Measurements from ENCODE around the gene DAPK2.
A peak's percentile ranks its signal among the peaks of the same experiment; 100 is the strongest.

DAPK2 gene

DNA sequence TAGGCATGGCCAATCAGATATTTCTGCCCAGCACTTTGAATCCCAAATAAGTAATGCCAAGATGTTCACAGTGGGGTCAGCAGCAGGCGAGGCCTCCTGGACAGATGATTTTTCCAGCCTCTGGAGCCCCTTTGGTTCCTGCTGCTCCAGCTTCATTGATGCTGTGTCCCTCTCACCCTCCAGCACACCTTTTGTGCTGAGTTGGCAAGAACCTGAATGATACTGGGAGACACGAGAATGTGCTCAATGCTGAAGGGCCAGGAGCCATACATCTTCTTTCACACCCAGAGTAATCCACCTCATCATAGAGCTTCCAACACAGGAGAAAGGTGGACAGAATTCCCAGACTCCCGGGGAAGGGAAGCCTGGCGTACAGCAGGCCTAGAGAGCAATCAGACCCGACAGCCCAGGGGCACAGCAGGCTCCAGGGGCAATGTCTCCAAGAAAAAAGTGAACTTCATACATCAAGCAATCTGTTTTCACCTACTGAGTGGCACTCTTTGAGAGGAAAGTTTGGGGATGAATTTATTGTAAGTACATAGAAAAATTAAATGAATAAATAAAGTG, 6.7 kb upstream of the DAPK2 start:
- DNase-seq, result no peak

DNA sequence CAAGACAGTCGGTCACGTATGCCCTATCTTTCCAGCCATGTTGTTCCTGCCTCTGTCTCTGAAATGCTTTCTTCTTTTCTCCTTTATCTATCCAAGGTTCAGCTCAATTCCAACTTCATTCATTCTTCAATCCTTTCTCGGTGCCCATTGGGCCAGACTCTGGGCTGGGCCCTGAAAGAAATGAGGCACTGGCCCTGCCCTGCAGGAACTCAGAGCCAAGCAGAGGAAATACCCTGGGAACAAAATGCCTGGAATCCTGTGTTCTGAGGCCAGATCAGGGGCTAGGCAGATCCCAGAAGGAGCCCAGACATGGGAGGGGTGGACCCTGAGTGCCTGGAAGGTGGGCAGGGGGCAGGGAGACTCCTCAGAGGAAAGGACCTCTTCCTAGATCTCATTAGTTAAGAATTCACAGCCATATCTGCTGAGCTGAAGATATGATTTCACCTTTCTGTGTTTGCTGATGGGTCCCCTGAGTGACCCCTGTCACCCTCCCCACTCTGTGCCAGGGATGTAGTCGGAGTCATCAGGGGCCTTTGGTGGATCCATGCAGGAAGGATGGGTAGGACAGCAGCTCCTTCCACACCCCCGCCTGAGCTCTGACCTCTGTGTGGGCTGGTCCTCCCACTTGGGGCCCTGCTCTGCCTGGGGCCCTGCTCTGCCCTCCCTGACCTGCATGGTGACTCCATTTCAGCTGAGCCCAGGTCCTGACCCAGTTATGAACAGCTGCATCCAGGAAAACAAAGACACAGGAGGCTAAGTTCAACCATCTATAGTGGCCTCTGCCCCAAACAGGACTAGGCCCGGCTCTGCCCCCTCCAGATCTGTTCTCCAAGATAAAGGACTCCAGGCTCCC, 5.3 kb upstream of the DAPK2 start:
- DNase-seq, result no peak

DNA sequence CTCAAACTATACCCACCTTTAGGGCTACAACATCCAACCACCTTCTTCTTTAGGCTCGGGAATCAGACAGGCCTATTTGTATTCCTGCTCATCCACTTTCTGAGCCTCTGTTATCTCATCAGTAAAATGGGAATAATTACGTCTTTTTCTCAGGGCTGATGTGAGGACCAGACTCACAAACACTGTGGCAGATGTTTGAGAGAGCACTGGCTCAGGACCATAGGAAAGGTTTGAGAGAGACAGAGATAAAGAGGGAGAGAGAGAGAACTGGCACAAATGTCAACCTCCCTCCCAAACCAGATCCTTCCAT, 4.8 kb upstream of the DAPK2 start:
- DNase-seq, result no peak

DNA sequence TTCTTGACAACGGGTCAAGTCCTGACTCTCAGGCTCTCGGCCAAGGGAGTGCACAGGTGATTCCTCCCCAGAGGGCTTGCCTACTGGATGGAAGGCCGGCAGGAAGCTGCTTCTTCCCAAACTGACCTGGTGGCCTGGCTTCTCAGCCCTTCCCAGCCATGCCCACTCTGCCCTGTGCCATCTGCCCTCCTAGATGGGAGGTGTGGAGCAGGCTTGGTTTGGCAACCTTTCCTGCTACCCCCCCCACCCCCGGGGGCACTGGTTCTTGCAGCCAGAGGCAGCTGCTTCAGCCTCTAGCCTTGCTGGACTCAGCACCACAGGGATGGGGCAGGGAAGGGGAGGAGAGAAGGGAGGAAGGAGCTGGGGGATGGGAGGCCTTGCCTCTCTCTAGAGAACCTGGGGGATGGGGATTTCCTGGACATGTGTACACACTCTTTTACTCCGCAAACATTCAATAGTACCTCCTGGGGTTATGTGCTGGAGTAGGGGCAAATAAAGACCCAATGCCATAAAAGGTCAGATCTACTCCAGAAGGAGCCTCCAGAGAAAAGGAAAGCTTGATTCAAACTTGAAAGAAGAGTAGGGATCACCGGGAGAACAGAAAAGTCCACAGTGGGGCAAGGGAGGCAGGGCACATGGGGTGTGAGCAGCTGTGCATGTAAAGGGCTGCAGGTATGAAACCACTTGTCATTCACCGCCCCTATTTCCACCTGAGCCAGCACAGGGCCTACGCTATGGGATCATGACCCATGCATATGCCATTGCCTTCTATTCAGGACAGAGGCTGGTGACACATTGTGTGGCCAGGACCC, 4.2 kb upstream of the DAPK2 start:
- DNase-seq, result peak; percentile 73

DNA sequence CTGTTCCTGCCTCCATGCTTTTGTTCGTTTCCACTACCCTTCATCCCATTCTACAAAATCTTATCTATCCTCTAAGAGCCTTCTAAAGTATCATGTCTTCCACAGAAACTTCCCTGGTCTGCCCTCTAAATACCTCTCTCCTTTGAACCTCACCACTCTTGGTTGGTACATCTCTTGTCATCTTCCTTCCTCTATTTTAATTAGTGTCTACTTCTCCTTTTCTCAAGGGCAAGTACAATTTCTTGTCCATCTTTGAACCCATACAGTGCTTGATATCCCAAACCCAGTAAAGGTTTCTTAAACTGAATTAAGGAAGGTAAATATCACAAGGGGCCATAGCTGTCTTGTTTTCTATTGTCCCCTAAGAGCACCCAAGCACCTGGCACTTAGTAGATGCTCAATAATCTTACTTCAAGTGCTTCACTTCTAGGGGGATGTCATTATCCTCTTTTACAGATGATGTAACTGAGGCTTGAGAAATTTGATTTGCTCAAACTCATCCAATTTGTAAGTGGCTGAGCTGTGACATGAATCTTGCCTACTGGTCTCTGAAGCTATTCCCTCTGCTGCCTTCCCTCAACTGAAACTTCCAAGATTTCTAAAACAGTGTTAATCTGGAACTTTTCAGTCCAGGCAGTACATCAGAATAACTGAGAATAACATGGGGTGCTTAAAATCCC, 2.6 kb upstream of the DAPK2 start:
- no peak for DNase-seq

DNA sequence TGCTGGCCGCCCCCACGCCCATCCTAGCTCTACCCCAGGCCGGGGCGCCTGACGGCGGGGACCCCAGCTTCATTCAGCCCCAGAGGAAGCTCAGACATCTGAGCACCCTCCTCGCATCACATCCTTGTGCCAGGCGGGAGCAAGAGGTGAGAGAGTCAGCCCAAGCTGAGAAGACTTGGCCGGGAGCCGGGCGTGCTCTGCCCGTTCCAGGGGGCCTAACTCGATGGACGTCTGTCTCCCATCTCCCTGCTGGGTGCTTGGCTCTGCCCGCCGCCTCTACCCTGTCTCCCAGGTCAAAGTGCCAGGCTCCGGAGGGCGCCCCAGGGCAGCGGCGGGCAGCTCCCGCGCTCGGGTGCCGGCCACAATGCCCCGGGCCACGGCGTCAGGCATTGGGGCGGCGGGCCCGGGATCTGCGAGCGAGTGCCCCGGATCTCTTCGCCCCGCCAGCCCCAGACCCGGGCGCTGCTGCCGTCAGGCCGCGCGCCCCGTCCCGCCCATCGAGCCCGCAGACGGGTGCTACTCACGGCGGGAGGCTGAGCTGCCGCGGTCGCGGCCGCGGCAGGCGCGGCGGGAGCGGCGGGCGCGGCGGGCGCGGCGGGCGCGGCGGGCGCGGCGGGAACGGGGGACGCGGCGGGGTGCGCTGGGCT, 388 bp downstream of the DAPK2 start:
- no peak for DNase-seq

DNA sequence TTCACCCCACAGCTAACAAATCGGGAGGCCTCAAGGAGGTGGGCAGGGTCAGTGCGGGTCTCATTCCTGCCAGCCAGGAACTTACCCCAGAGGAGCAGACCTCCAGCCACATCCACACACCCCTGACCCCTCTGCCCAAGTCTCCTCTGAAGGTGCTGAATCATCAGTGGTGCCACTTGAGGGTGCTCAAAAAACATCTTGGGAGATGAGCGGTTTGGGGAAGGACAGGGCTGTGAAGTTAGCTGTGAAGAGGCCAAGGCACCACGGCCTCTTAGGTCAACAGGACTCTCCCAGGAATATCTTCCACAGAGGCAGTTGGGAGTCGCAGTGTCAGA, 1.2 kb downstream of the DAPK2 start:
- no peak for DNase-seq

DNA sequence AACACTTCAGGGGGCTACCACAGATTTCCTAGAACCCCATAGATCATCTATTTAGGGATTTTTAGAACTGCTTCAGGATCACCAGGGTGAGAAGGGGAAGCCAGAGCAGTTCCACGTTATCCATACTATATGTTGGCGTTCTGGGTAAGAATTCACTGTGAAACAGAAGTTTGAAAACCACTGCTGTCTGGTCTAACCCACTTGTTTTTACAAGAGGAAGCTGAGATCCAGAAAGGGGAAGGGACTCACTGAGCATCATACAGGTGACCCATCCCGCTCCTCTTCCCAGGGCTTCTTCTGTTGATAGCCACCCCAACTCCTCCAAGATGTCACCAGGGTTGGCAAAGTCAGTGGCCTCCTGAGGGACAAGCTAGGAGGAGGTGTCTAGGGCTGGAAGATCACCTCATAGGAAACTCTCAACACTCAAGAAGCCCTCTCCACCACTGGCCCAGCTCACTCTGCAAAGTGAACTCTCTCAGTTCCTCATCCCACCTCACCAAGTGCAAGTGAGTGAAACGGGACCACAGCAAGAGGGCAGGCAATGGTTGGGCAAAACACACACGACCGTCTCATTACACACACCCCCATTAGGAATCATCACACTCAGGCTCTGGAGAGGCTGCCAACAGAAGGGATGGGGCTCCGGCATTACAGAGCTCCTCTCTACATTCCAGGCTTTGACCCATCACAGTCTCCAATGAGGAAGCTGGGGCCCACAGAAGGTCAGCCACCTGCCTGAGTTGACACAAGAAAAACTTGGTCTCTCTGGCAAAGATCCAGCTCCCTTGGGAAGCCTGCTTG, 1.8 kb downstream of the DAPK2 start:
- DNase-seq, result no peak

DNA sequence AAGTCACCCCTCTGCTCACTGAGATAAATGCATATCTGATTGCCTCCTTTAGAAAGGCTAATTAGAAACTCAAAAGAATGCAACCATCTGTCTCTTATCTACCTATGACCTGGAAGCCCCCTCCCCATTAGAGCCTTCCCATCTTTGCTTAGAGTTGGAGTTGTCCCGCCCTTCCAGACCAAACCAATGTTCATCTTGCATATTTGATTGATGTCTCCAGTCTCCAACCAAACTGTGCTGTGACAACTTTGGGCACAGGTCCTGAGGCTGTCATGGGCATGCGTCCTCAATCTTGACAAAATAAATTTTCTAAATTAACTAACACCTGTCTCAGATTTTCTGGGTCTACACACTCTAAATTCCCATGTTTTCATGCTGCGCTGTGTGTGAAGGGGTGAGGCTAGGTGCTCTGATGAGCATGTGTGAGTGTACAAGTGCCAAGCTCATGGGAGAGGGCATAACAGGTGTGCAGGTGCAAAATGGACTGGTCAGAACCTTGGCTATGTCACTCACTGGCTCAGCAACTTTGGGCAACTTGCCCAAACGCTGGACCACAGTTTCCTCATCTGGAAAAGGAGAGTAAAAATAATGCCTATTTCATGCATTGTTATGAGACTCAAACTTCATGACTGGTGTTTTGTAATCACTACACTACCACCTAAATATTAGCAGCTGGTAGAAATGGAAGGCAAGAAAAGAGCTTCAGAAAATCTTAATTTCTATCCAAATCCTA, 7.2 kb downstream of the DAPK2 start:
- DNase-seq, result no peak

DNA sequence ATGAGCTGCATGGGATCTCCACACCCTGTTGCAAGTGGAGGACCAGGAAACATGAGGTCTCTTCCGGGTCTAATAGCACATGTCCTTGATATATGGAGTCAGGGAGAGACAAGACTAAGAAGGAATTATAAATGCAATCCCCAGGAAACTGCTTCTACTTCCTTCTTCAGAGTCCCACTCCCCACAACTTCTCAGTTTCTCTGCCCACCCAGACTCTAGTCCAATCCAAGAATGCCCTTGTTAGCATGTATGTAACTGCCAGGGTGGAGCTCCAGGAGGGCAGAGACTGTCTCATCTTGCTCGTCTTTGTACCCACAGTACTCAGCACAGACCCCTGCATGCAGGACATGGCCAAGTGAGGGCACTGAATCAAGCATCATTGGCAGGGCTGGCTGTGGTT, 8.3 kb downstream of the DAPK2 start:
- DNase-seq, result no peak

DNA sequence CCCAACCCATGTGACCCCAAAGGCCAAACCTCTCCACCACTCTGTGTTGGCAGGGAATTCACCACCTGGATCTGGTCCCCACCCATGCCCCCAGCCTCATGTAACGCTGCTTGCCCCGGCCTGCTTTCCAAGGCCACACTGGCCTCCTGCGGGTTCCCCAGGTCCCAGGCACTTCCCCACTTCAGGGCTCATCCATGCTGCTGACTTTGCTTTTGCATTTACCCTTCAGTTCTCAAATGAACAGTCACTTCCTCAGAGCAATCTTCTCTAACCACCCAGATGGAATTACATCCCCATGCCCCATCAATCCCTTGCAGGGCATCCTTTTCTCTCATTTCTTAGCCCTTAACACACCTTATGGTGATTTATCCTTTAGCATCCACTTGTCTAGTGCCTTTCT, 9.2 kb downstream of the DAPK2 start:
- no peak for DNase-seq

DNA sequence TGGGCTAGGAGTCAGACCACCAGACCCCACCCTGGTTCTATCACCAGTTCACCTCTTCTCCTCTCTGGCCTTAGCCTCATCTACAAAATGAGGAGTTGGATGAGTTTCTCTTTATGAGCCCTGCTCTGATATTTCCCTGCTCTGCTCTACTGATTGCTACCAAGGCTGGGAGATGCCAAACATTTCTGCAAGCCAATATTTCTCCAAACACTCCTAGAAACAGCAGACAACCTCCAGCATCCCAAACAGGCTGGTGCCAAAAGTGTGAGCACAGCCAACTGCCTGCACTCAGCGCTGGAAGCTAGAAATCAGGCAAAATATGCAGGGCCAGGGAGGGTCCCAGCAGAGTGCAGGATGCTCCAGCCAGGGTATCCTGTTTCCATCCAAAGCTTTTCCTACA, 10.8 kb downstream of the DAPK2 start:
- no peak for DNase-seq

DNA sequence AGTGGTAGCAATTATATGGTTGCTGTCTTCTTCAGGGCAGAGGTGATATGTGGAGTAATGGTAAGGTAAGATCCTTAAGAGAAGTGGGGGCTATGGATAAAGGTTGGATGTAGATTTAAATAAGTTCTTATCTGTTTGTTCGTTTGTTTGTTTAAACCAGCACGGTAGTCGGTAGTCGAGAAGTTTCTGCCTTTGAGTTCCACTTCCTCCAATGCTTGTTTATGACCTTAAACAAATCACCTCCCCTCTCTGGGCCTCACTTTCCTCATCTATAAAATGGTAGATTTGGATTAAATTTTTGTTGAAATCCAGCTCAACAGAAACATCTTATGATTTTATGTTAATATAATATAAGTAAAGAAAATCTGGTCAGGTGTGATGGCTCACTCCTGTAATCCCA, 11.8 kb downstream of the DAPK2 start:
- DNase-seq, result no peak

DNA sequence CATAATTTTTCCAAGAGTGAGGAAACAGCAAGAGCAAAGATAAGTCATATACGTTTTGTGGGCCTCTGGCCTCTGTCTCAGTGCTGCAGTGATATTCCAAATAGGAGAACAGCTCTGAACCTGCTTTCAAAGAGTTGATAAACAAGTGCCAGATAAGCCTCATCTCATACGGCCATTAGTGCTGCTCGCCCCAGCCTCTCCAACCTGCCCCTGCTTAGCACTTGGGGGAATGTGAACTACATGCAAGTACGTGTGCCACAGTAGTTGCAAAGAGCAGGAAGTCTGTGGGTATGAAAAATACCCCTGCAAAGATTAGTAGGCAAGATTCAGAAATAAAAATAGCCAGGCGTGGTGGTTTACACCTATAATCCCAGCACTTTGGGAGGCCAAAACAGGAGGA, 14.0 kb downstream of the DAPK2 start:
- no peak for DNase-seq

DNA sequence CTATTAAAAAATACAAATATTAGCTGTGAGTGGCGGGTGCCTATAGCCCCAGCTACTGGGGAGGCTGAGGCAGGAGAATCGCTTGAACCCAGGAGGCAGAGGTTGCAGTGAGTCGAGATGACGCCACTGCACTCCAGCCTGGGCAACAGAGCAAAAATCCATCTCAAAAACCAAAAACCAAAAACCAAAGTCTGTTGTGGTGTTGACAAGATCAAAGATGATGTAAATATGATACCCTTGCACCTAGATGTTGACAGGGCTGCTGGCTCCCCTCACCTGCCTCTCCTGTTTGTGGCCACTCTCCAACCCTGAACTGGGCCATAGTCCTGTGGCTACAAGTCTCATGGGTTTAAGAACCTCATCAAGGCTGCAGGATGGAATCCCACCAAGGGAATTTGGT, 16.2 kb downstream of the DAPK2 start:
- no peak for DNase-seq

DNA sequence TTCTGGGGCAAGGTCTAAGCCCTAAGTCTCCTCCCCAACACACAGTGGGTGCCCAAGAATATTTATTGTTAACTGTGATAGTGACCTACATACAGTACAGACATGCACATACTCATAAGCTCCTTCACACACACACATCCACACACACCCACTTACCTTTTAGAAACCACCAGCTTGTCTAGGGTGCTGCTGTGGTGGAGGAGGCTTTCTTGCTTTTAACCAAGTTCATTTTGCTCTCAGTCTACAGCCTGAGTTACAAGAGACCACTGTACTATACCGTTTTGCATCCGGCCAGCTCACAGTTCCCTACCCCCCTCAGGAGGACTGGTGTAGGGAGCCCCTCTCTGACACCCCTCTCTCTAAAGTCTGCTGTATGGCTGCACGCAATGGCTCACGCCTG, 16.7 kb downstream of the DAPK2 start:
- DNase-seq, result no peak

DNA sequence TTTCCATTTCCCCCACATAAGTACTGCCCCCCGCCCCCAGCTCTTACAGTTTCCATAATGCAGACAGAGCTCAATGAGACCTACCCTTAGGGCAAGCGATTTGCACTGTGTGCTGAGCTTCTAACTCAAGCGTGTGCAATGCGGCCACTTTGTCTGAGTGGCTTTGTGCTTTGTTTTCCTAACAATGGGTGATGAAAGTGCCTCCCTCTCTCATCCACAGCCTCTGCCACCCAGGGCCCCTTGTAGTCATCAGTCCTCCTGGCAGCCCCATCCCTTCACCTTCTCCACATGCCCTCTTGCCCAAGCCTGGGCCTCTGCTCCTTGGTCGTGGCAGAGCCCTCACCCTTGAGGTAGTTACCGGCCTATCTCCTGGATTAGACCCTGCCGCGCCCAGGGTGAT, 17.2 kb downstream of the DAPK2 start:
- no peak for DNase-seq

DNA sequence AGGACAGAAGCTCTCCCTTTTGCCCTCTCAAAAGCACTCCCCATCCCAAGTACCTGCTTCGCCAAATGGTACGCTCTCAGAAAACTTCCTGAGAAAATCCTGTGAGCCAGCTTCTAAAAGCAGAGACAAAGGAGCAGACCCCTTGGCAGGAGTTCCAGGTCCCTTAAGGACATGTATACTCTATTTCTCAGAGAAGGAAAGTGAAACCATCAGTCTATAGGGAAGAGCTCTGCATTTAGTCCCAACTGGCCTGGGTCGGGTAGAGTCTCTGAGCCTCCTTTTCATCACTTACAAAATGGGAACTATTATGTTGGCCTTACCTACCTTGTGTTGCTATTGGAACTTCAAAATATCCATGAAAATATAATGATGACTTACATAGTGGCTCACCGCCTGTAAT, 19.7 kb downstream of the DAPK2 start:
- no peak for DNase-seq

DNA sequence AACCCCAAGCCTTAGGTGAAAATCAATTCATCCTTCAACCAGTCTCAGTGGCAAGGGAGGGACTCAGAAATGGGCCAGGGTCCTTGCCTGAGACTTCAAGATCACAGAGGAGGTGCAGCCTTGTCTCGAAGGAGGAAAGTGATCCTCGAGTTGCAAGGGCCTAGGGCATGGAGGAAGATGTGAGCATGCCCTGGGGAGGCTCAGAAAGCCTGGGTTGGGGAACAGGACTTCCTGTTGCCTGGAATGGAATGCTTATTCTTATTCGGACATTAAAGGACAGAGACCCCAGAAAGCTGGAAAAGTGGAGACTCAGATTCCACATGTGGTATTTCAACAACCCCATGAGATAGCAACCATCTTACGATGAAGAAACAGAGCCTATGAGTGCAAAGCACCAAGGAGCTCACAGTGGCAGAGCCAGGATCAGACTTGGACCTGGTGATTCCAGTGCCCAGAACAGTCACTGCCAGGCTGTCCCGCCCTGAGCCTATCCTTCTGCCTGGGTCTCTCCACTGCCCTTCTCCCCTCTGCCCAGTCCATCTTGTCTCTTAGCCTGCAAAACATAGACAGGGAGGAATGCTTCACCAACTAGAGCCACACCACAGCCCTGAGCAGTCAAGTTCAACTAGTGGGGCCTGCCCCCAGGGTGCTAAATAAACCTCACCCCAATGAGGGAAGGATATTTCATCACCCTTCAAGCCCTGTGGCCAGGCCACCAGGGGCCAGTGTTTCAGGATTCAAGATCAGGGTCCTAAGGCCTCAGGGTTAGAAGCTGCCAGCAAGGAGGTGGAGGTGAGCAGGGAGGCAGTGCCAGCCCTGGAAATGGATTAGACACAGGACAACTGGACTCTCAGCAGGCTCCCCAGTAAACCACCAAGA, 21.9 kb downstream of the DAPK2 start:
- no peak for DNase-seq

DNA sequence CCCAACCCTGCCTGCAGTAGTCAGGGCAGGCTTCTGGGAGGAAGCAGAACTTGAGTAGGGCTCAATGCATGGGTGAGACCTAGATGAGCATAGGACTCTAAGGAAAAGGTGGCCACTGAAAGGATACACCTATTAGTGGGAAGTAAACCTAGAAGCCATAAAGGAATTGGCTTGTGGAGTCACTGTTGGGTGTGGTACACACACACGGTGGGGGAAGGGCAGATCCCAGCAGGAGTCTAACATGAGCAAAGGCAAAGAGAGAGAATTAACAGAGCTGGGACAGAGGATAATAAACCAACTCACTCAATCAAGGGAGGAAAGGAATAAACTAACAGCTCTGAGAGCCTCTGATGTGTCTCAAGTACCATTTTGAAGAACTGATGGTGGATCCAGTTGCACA, 23.1 kb downstream of the DAPK2 start:
- DNase-seq, result no peak

DNA sequence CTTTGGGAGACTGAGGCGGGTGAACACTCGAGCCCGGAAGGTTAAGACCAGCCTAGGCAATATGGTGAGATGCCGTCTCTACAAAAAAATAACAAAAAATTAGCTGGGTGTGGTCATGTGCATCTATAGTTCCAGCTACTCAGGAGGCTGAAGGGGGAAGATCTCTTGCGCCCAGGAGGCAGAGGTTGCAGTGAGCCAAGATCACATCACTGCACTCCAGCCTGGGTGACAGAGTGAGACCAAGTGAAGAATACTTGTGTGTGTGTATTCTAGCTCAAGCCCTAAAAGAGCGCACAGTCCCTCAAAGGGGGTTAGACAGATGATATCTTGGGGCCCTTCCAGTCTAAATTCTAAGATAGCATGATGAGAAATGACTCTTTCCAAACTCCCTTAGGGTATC, 23.7 kb downstream of the DAPK2 start:
- no peak for DNase-seq

All from NCI-H1417 treated with DMSO at 0.1 percent for 48 hours (cell line).